HPDE6-E6E7 (cell line): ENCODE results near the gene PCSK7.

Experiments used
- DNase-seq: peaks from one replicate; pipeline ENCODE4 v3.0.0; 2011; ENCODE audit warnings: missing footprints; ENCODE audit errors: extremely low spot score

The PCSK7 gene

GRCh38 chr11:117160826-117161225 is 71.0 kb downstream of the PCSK7 start:
- DNase-seq = no peak

GRCh38 chr11:117159892-117160291 is 72.0 kb downstream of the PCSK7 start:
- no peak for DNase-seq

- DNase-seq = no peak
Measured at GRCh38 chr11:117157507-117157906, 74.4 kb downstream of the PCSK7 start.

- DNase-seq = no peak
Measured at GRCh38 chr11:117154468-117154867, 77.4 kb downstream of the PCSK7 start.
